IMR-90 (cell line): ENCODE data around the gene ST6GALNAC3. TPM values are rescaled to one million over a fixed set of nuclear protein-coding genes. Genes with fewer than 3 reads are reported as not detected.

ENCODE experiments used
- ATAC-seq: fragments of 200-7000 bp; cut with Tn5 transposase; 2 replicates; pipeline ENCODE4 v1.9.1; 2020; ENCODE audit warnings: low read depth, mild to moderate bottlenecking, moderate library complexity
- BruUV-seq: library from RNA; stranded (reverse); fragments of 400-500 nt; replicated peaks from 2 replicates; lab custom pipeline; 2021; lab: Mats Ljungman, UMichigan
- CTCF ChIA-PET: fragments of 300-600 bp; formaldehyde crosslinking; extraction: SDS; loops from one replicate; lab custom pipeline; 2021; ENCODE audit warnings: antibody characterized with exemption; lab: Yijun Ruan, JAX
- POLR2A ChIA-PET: fragments of 300-600 bp; sonication (Branson Sonifier 250); formaldehyde crosslinking; loops from one replicate; lab custom pipeline; 2022; ENCODE audit warnings: antibody characterized with exemption; ENCODE audit not compliant: unreplicated experiment; lab: Charles Lee
- DNase-seq: peaks from one replicate; pipeline ENCODE4 v3.0.0; 2013
- H2AFZ ChIP-seq: replicated peaks from 2 replicates; pipeline ENCODE3; 2013; ENCODE audit warnings: low read length, mild to moderate bottlenecking; ENCODE audit not compliant: poor library complexity
- H2AK5ac ChIP-seq: 2 replicates; pipeline ENCODE4 v1.6.1; 2013; ENCODE audit warnings: low read depth, low read length, inconsistent platforms
- H2AK9ac ChIP-seq: replicated peaks from 2 replicates; pipeline ENCODE3; 2013; ENCODE audit warnings: mild to moderate bottlenecking, low read depth, low read length, moderate library complexity; ENCODE audit not compliant: poor library complexity
- H2BK120ac ChIP-seq: 2 replicates; pipeline ENCODE4 v1.6.1; 2013; ENCODE audit warnings: low read depth, low read length, inconsistent platforms
- H2BK15ac ChIP-seq: 3 replicates; pipeline ENCODE4 v1.6.1; 2013; ENCODE audit warnings: low read depth, low read length, inconsistent platforms
- H2BK20ac ChIP-seq: 2 replicates; pipeline ENCODE4 v1.6.1; 2013; ENCODE audit warnings: low read depth, mild to moderate bottlenecking, inconsistent platforms, low read length, moderate library complexity
- H2BK5ac ChIP-seq: 2 replicates; pipeline ENCODE4 v1.6.1; 2013; ENCODE audit warnings: mild to moderate bottlenecking, low read depth, low read length, inconsistent platforms; ENCODE audit not compliant: poor library complexity, severe bottlenecking
- H3K14ac ChIP-seq: replicated peaks from 2 replicates; pipeline ENCODE4 v1.6.1; 2013; ENCODE audit warnings: low read depth, low read length, inconsistent platforms
- H3K18ac ChIP-seq: 2 replicates; pipeline ENCODE4 v1.6.1; 2013; ENCODE audit warnings: low read depth, low read length, control low read depth
- H3K23ac ChIP-seq: 2 replicates; pipeline ENCODE4 v1.6.1; 2013; ENCODE audit warnings: low read depth, low read length, inconsistent platforms
- H3K27ac ChIP-seq: 2 replicates; pipeline ENCODE4 v1.5.1; 2013; ENCODE audit warnings: mild to moderate bottlenecking, control low read depth, low read length; ENCODE audit not compliant: insufficient read depth
- H3K27me3 ChIP-seq: 2 replicates; pipeline ENCODE4 v1.6.1; 2013; ENCODE audit warnings: low read length; ENCODE audit not compliant: control insufficient read depth, insufficient read depth
- H3K36me3 ChIP-seq: 2 replicates; pipeline ENCODE4 v1.6.1; 2013; ENCODE audit warnings: low read length, mixed read lengths; ENCODE audit not compliant: control insufficient read depth, insufficient read depth
- H3K4ac ChIP-seq: 2 replicates; pipeline ENCODE4 v1.6.1; 2013; ENCODE audit warnings: low read depth, low read length, inconsistent platforms
- H3K4me1 ChIP-seq: 2 replicates; pipeline ENCODE4 v1.6.1; 2013; ENCODE audit warnings: low read length, mixed read lengths; ENCODE audit not compliant: control insufficient read depth, insufficient read depth
- H3K4me2 ChIP-seq: 2 replicates; pipeline ENCODE4 v1.6.1; 2013; ENCODE audit warnings: low read depth, mild to moderate bottlenecking, control low read depth, low read length, moderate library complexity
- H3K4me3 ChIP-seq: 2 replicates; pipeline ENCODE4 v1.5.1; 2013; ENCODE audit warnings: low read depth, mild to moderate bottlenecking, control low read depth, low read length, moderate library complexity; ENCODE audit not compliant: insufficient read depth
- H3K56ac ChIP-seq: 2 replicates; pipeline ENCODE4 v1.6.1; 2013; ENCODE audit warnings: low read length, inconsistent platforms; ENCODE audit not compliant: insufficient read depth; ENCODE audit errors: extremely low read depth
- H3K79me1 ChIP-seq, 2 experiments: 2 replicates each; pipeline ENCODE4 v1.6.1; 2013; ENCODE audit warnings: low read length in 2 of 2, inconsistent platforms in 1 of 2, low read depth in 1 of 2
- H3K9ac ChIP-seq: 2 replicates; pipeline ENCODE4 v1.6.1; 2013; ENCODE audit warnings: low read depth, low read length, control low read depth
- H3K9me1 ChIP-seq: 2 replicates; pipeline ENCODE4 v1.6.1; 2013; ENCODE audit warnings: low read length, inconsistent platforms; ENCODE audit not compliant: insufficient read depth
- H3K9me3 ChIP-seq: 2 replicates; pipeline ENCODE4 v1.6.1; 2013; ENCODE audit warnings: low read length; ENCODE audit not compliant: control insufficient read depth, insufficient read depth
- H4K20me1 ChIP-seq: 2 replicates; pipeline ENCODE4 v1.6.1; 2013; ENCODE audit warnings: low read length, inconsistent platforms; ENCODE audit not compliant: insufficient read depth
- H4K5ac ChIP-seq: 2 replicates; pipeline ENCODE4 v1.6.1; 2013; ENCODE audit warnings: mild to moderate bottlenecking, low read depth, low read length, control low read depth
- H4K8ac ChIP-seq, 2 experiments: 2 replicates each; pipeline ENCODE4 v1.6.1; 2013; ENCODE audit warnings: low read depth in 2 of 2, low read length in 2 of 2, control low read depth in 1 of 2, inconsistent platforms in 1 of 2
- H4K91ac ChIP-seq: 2 replicates; pipeline ENCODE4 v1.6.1; 2013; ENCODE audit warnings: low read depth, low read length, inconsistent platforms; ENCODE audit not compliant: insufficient read depth
- CEBPB ChIP-seq: IDR thresholded peaks from 2 replicates; pipeline ENCODE4 v1.6.1; 2012; ENCODE audit warnings: low read depth, low read length, improper control_type of control experiment
- CTCF ChIP-seq: conservative IDR thresholded peaks from 2 replicates; pipeline ENCODE4 v1.5.1; 2012; ENCODE audit warnings: mild to moderate bottlenecking, low read depth, low read length, improper control_type of control experiment
- ELK1 ChIP-seq: fragments of 150-350 bp; IDR thresholded peaks from 2 replicates; pipeline ENCODE4 v1.6.1; 2016; ENCODE audit warnings: low read depth, mild to moderate bottlenecking, low read length, moderate library complexity, borderline replicate concordance
- MAFK ChIP-seq: IDR thresholded peaks from 2 replicates; pipeline ENCODE4 v1.6.1; 2012; ENCODE audit warnings: low read depth, low read length, improper control_type of control experiment
- MAZ ChIP-seq: IDR thresholded peaks from 2 replicates; pipeline ENCODE4 v1.6.1; 2012; ENCODE audit warnings: low read depth, mild to moderate bottlenecking, low read length, improper control_type of control experiment, moderate library complexity, borderline replicate concordance
- MXI1 ChIP-seq: IDR thresholded peaks from 2 replicates; pipeline ENCODE4 v1.6.1; 2012; ENCODE audit warnings: low read depth, mild to moderate bottlenecking, low read length, moderate library complexity, borderline replicate concordance
- NFE2L2 ChIP-seq: fragments of 150-350 bp; IDR thresholded peaks from 2 replicates; pipeline ENCODE4 v1.6.1; 2016; ENCODE audit warnings: low read depth, mild to moderate bottlenecking, low read length
- POLR2A ChIP-seq: IDR thresholded peaks from 2 replicates; pipeline ENCODE4 v1.6.1; 2012; ENCODE audit warnings: mild to moderate bottlenecking, low read depth, low read length
- RAD21 ChIP-seq: IDR thresholded peaks from 2 replicates; pipeline ENCODE4 v1.6.1; 2012; ENCODE audit warnings: low read length, improper control_type of control experiment
- RCOR1 ChIP-seq: IDR thresholded peaks from 2 replicates; pipeline ENCODE4 v1.6.1; 2012; ENCODE audit warnings: mild to moderate bottlenecking, low read length, improper control_type of control experiment; ENCODE audit not compliant: insufficient replicate concordance
- RFX5 ChIP-seq: IDR thresholded peaks from 2 replicates; pipeline ENCODE4 v1.8.0; 2012; ENCODE audit warnings: low read depth, mild to moderate bottlenecking, low read length, moderate library complexity
- SMC3 ChIP-seq: fragments of 150-350 bp; IDR thresholded peaks from 2 replicates; pipeline ENCODE4 v1.6.1; 2016; ENCODE audit warnings: low read depth, mild to moderate bottlenecking, antibody characterized with exemption, low read length, moderate library complexity
- USF2 ChIP-seq: fragments of 150-350 bp; IDR thresholded peaks from 2 replicates; pipeline ENCODE4 v1.6.1; 2017; ENCODE audit warnings: mild to moderate bottlenecking, antibody characterized with exemption, low read length, low read depth
- WGBS, 2 experiments: methylation state at CpG; one replicate each; pipeline versions ENCODE4 v1.1.5 to v1.1.7; 2013; ENCODE audit warnings: missing lambda C conversion rate in 2 of 2; ENCODE audit not compliant: insufficient read length in 1 of 2; ENCODE audit errors: extremely low coverage in 2 of 2; 5-methylcytosine and 5-hydroxymethylcytosine counted together
- dilution Hi-C: fragments of 300-500 bp; cut with HindIII; formaldehyde crosslinking; loops from one replicate; pipeline ENCODE4 v1.14.3; 2018; ENCODE audit warnings: low sequenced_read_pairs; ENCODE audit not compliant: unreplicated experiment
- in situ Hi-C: fragments of 300-500 bp; cut with MboI; formaldehyde crosslinking; loops from 3 replicates; pipeline ENCODE4 v1.14.3; 2019; ENCODE audit warnings: low sequenced_read_pairs, inconsistent platforms, mixed read lengths
- intact Hi-C: fragments of 100-400 bp; cut with micrococcal nuclease; formaldehyde crosslinking; loops from 2 replicates; pipeline ENCODE4 v1.10.0; 2022
- polyA plus RNA-seq, 3 experiments: library from polyadenylated mRNA; depleted of rRNA; stranded (reverse); fragments of >200 nt; gene quantifications; 2 replicates each; pipeline ENCODE4 v1.2.3, GENCODE V29; 2012; ENCODE audit warnings: low replicate concordance in 1 of 3
- total RNA-seq: library from RNA; depleted of rRNA; stranded (reverse); fragments of >200 nt; gene quantifications from 2 replicates; pipeline ENCODE4 v1.2.3, GENCODE V29; 2012

The ST6GALNAC3 gene
- total and polyA plus RNA-seq, 2 of the 4 experiments (the other 2 are of a cell fraction) = 0.65 to 1.3 TPM

GRCh38 chr1:76374086-76374485, 299.5 kb downstream of the ST6GALNAC3 start:
- Histone ChIP-seq H2AK9ac (no peak overlapping the region), H3K36me3 (no peaks in the 10 kb centered on the region), H3K79me1 (no peaks in the 10 kb centered on the region), H2AFZ (no peak overlapping the region), H3K27me3 (no peaks in the 10 kb centered on the region), H2BK5ac (no peak overlapping the region), H3K9me1 (no peaks in the 10 kb centered on the region), H3K23ac (no peak overlapping the region), H2BK15ac (no peak overlapping the region), H4K5ac (no peak overlapping the region), H2BK20ac (no peak overlapping the region), H3K9ac (no peak overlapping the region), H2AK5ac (no peak overlapping the region), H3K4me2 (no peak overlapping the region), H3K4me3 (no peak overlapping the region), H4K20me1 (no peaks in the 10 kb centered on the region), H3K4ac (no peak overlapping the region), H3K18ac (no peak overlapping the region), H4K8ac (no peak overlapping the region), H4K91ac (no peak overlapping the region), H3K27ac (no peak overlapping the region), H3K9me3 (no peaks in the 10 kb centered on the region), H3K4me1 (no peaks in the 10 kb centered on the region), H3K56ac (no peak overlapping the region), H3K14ac (no peak overlapping the region), H2BK120ac (no peak overlapping the region)
- ChIA-PET CTCF (interaction anchor here (0.6 kb wide), 1 partner anchor 17 kb away, joined by 5 read pairs; no protein-coding TSS in a partner anchor), POLR2A (no interaction called here)
- no TSS peak for BruUV-seq
- no peak for ATAC-seq
- DNase-seq = no peak
- in situ Hi-C loops (no loop called here), intact Hi-C loops (no loop called here), dilution Hi-C loops (no loop called here)
- no peak for TF ChIP-seq RFX5
- TF ChIP-seq NFE2L2 = no peak
- no peak for TF ChIP-seq CEBPB
- TF ChIP-seq USF2 = no peak
- TF ChIP-seq RAD21 = no peak
- TF ChIP-seq MXI1 = no peak
- TF ChIP-seq POLR2A = no peak
- no peak for TF ChIP-seq ELK1
- TF ChIP-seq MAZ = no peak
- no peak for TF ChIP-seq SMC3
- no peak for TF ChIP-seq MAFK
- no peak for TF ChIP-seq RCOR1
- TF ChIP-seq CTCF = no peak
- WGBS, 2 experiments = no CpG with 5 or more reads among the region's 5 CpGs
